ENCODE results near the gene PPARD. TPM values are rescaled to one million over a fixed set of nuclear protein-coding genes. Genes with fewer than 3 reads are reported as not detected.

The PPARD gene
- total RNA-seq, 2 donors from 2014 or later = 6.0 to 11.2 TPM

- WGBS, 2 donors = 82 to 83% methylated on average over 4 of the region's 4 CpGs
- Histone ChIP-seq H3K4me3 (no peak overlapping the region), H3K27ac (no peak overlapping the region), H3K27me3 (no peaks in the 10 kb centered on the region), H3K4me1 (no peaks in the 10 kb centered on the region), H3K36me3 (replicated peaks in 1 of 2; ENCODE audit: insufficient read depth in 1 of 2, low read depth in 2 of 2) (no peaks in the 10 kb centered on the region), H3K9me3 (no peaks in the 10 kb centered on the region)
- intact Hi-C loops (cut with DNase I) = no loop called here
- TF ChIP-seq, protein P1, sequence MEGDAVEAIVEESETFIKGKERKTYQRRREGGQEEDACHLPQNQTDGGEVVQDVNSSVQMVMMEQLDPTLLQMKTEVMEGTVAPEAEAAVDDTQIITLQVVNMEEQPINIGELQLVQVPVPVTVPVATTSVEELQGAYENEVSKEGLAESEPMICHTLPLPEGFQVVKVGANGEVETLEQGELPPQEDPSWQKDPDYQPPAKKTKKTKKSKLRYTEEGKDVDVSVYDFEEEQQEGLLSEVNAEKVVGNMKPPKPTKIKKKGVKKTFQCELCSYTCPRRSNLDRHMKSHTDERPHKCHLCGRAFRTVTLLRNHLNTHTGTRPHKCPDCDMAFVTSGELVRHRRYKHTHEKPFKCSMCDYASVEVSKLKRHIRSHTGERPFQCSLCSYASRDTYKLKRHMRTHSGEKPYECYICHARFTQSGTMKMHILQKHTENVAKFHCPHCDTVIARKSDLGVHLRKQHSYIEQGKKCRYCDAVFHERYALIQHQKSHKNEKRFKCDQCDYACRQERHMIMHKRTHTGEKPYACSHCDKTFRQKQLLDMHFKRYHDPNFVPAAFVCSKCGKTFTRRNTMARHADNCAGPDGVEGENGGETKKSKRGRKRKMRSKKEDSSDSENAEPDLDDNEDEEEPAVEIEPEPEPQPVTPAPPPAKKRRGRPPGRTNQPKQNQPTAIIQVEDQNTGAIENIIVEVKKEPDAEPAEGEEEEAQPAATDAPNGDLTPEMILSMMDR (IDR thresholded peaks at IDR 0.05) = no peak
- TF ChIP-seq POLR2A (IDR thresholded peaks at IDR 0.05) = no peak
- ATAC-seq = no peak
- DNase-seq = no peak
Observed at GRCh38 chr6:35441642-35442041, 99.3 kb downstream of the PPARD start.

- Histone ChIP-seq H3K27me3 (no peaks in the 10 kb centered on the region), H3K4me1 (no peaks in the 10 kb centered on the region), H3K27ac (no peak overlapping the region), H3K4me3 (no peak overlapping the region), H3K9me3 (no peaks in the 10 kb centered on the region), H3K36me3 (replicated peaks in 1 of 2; ENCODE audit: insufficient read depth in 1 of 2, low read depth in 2 of 2) (no peaks in the 10 kb centered on the region)
- TF ChIP-seq, protein P1 (IDR thresholded peaks at IDR 0.05) = no peak
- no peak for TF ChIP-seq POLR2A (IDR thresholded peaks at IDR 0.05)
- ATAC-seq = no peak
- intact Hi-C loops (cut with DNase I) = no loop called here
- DNase-seq = no peak
- WGBS, 2 donors = 75 to 92% methylated on average over 2 to 5 of the region's 5 CpGs
Observed at GRCh38 chr6:35442693-35443092, 100.3 kb downstream of the PPARD start.

DNA sequence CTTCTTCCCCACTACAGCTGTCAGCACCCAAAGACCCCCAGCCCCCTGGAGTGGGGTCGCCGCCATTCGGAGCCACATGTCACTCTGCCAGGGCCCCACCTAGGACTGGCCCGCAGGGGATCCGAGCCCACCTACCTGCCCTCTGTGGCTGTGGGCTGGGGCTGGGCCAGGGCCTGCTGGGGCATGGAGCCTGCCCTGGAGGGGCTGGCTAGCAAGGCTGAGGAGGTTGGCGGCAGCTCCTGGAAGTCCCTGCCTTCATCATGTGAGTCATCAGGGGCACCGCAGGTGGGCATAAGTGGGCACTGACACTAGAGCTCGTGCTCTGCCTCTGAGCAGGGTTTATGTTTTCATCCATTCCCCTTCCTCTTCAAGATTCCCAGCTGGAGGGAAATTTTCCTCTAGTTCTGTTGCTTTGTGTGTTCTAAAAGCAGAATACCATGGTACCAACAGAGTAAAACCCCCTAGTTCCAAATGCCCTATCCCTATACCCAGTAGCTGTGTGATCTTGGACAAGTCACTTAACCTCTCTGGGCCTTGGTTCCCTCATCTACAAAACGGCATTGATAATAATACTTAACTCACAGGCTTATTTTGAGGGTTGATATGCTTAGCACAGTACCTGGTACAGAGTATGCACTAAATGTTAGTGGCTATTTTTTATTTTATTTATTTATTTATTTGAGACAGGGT is 101.1 kb downstream of the PPARD start:
- H3K27ac ChIP-seq = no peak overlapping the region
- TF ChIP-seq, protein P1 (IDR thresholded peaks at IDR 0.05) = no peak
- no peak for TF ChIP-seq POLR2A (IDR thresholded peaks at IDR 0.05)
- no peaks in the 10 kb centered on the region for H3K36me3 ChIP-seq (replicated peaks in 1 of 2; ENCODE audit: insufficient read depth in 1 of 2, low read depth in 2 of 2)
- DNase-seq = no peak
- no peak for ATAC-seq
- no peaks in the 10 kb centered on the region for H3K9me3 ChIP-seq
- H3K4me3 ChIP-seq = no peak overlapping the region
- H3K4me1 ChIP-seq = no peaks in the 10 kb centered on the region
- no peaks in the 10 kb centered on the region for H3K27me3 ChIP-seq
- intact Hi-C loops (cut with DNase I) = no loop called here
- 67 to 80% methylated on average over 3 to 9 of the region's 9 CpGs for WGBS, 2 donors

GRCh38 chr6:35445691-35446090 is 103.3 kb downstream of the PPARD start:
- DNase-seq = no peak
- no peak for TF ChIP-seq POLR2A (IDR thresholded peaks at IDR 0.05)
- TF ChIP-seq, protein P1 (IDR thresholded peaks at IDR 0.05) = no peak
- no peak for ATAC-seq
- Histone ChIP-seq H3K9me3 (no peaks in the 10 kb centered on the region), H3K36me3 (replicated peaks in 1 of 2; ENCODE audit: insufficient read depth in 1 of 2, low read depth in 2 of 2) (no peaks in the 10 kb centered on the region), H3K27me3 (no peaks in the 10 kb centered on the region), H3K4me1 (no peaks in the 10 kb centered on the region), H3K27ac (no peak overlapping the region), H3K4me3 (no peak overlapping the region)
- intact Hi-C loops (cut with DNase I) = loop anchor here (5.0 kb wide), 1 partner anchor 98 kb away; no protein-coding TSS in a partner anchor
- WGBS, 2 donors = 80% methylated on average over 1 to 7 of the region's 7 CpGs

- TF ChIP-seq POLR2A (IDR thresholded peaks at IDR 0.05) = no peak
- TF ChIP-seq, protein P1 (IDR thresholded peaks at IDR 0.05) = no peak
- Histone ChIP-seq H3K4me1 (peaks cover 14% of the 10 kb centered on the region), H3K27ac (no peak overlapping the region), H3K27me3 (no peaks in the 10 kb centered on the region), H3K4me3 (no peak overlapping the region), H3K9me3 (no peaks in the 10 kb centered on the region), H3K36me3 (replicated peaks in 1 of 2; ENCODE audit: insufficient read depth in 1 of 2, low read depth in 2 of 2) (no peaks in the 10 kb centered on the region)
- 65 to 67% methylated on average over 7 of the region's 7 CpGs for WGBS, 2 donors
- intact Hi-C loops (cut with DNase I) = loop anchor here (5.0 kb wide), 1 partner anchor 101 kb away; no protein-coding TSS in a partner anchor
- ATAC-seq (no peak), DNase-seq (no peak)
Observed at GRCh38 chr6:35448191-35448590, 105.8 kb downstream of the PPARD start.
